ENCODE measurements around the gene CD1D. TPM values are rescaled to one million over a fixed set of nuclear protein-coding genes. Genes with fewer than 3 reads are reported as not detected.

CD1D gene
- total RNA-seq, 1 experiment from 2014 or later, result 1.3 TPM

DNA sequence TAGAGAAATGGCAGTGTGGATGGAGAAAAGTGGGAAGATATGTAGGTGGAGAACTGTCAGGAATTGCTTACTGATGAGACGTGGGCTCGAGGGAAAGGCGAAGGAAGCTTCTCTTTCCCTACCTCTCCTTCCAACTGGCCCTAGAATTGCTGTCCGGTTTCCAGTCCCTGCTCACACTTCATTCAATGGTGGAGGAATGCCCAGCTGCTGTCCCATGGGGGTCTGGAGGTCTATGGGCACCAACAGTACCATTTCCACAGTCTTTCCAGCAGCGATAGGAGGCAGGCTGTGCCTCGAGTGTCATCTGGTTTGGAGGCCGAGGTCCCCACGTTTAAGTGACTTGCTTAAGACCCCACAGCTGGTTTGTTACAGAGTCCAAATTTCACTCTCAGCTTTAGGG lies 31.5 kb upstream of the CD1D start:
- POLR2A ChIA-PET (ENCODE audit: low non-redundant PET), result interaction anchor here (0.5 to 0.6 kb wide), 2 partner anchors 24 to 32 kb away, joined by 4 to 8 read pairs; no protein-coding TSS in a partner anchor
- TSS peak; percentile 81 for BruUV-seq (replicated peaks)

DNA sequence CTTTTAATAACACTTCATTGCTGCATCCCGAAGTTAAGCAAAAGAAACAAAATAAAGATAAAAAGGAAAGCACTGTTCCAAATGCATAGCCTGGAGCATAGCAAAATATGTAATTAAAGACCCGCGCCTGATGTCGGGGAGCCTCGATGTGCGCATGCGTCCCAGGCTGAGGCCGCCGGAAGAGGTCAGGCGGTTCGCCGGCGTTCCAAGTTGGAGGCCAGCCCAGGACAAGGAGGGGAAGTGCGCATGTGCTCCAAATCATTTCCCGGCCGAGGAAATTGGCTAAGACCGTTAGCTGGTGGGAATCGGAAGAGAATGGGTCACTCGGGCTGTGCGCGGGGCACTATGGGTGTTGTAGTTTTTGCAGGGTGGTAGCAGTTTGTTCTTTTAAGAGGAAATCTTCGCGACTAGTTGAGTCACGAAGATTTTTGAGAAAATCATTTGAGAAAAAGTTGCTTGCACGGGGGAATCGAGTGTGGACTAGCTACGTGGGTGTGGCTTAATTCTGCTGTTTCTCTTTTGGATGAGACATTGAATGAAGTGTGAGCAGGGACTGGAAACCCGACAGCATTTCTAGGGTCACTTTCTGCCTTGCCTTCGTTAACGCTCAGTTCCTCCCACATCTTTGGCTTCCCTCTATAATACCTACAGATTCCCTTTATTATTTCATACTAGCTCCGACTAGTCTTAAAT lies 31.0 kb upstream of the CD1D start:
- intact Hi-C loops (cut with micrococcal nuclease; ENCODE audit: unreplicated experiment), result no loop called here
- ChIA-PET POLR2A (ENCODE audit: low non-redundant PET) (interaction anchor here (0.6 kb wide), 1 partner anchor 23 kb away, joined by 4 read pairs; no protein-coding TSS in a partner anchor), CTCF (no interaction called here)
- no peaks in the 10 kb centered on the region for H3K36me3 ChIP-seq (ENCODE audit: insufficient read depth, low read length, poor library complexity, severe bottlenecking)
- no TSS peak for BruUV-seq (replicated peaks)
- H3K27ac ChIP-seq (ENCODE audit: low read depth, low read length, poor library complexity, severe bottlenecking), result no peak overlapping the region
- H3K27me3 ChIP-seq (replicated peaks; ENCODE audit: insufficient read depth, low read depth, low read length, poor library complexity), result no peaks in the 10 kb centered on the region
- TF ChIP-seq EZH2 (IDR thresholded peaks at IDR 0.05; ENCODE audit: borderline replicate concordance, low read depth, low read length, poor library complexity, severe bottlenecking), result no peak
- TF ChIP-seq, protein P1, sequence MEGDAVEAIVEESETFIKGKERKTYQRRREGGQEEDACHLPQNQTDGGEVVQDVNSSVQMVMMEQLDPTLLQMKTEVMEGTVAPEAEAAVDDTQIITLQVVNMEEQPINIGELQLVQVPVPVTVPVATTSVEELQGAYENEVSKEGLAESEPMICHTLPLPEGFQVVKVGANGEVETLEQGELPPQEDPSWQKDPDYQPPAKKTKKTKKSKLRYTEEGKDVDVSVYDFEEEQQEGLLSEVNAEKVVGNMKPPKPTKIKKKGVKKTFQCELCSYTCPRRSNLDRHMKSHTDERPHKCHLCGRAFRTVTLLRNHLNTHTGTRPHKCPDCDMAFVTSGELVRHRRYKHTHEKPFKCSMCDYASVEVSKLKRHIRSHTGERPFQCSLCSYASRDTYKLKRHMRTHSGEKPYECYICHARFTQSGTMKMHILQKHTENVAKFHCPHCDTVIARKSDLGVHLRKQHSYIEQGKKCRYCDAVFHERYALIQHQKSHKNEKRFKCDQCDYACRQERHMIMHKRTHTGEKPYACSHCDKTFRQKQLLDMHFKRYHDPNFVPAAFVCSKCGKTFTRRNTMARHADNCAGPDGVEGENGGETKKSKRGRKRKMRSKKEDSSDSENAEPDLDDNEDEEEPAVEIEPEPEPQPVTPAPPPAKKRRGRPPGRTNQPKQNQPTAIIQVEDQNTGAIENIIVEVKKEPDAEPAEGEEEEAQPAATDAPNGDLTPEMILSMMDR (conservative IDR thresholded peaks at IDR 0.05; ENCODE audit: low read depth, low read length), result no peak
- no peaks in the 10 kb centered on the region for H3K9me3 ChIP-seq (ENCODE audit: low read depth, low read length, poor library complexity, severe bottlenecking)
- H3K4me3 ChIP-seq (ENCODE audit: low read depth, low read length, poor library complexity, severe bottlenecking), result peak overlapping the region; percentile 36
- peak; percentile 97 for DNase-seq (ENCODE audit: low spot score)
- H3K4me1 ChIP-seq (ENCODE audit: insufficient read depth, low read length, poor library complexity, severe bottlenecking), result peaks cover 3% of the 10 kb centered on the region

More for the DNA sequence above, 31.5 kb upstream of the CD1D start:
- intact Hi-C loops (cut with micrococcal nuclease; ENCODE audit: unreplicated experiment), result no loop called here
- Histone ChIP-seq H3K4me3 (ENCODE audit: low read depth, low read length, poor library complexity, severe bottlenecking) (peak overlapping the region; percentile 36), H3K9me3 (ENCODE audit: low read depth, low read length, poor library complexity, severe bottlenecking) (no peaks in the 10 kb centered on the region), H3K4me1 (ENCODE audit: insufficient read depth, low read length, poor library complexity, severe bottlenecking) (peaks cover 3% of the 10 kb centered on the region), H3K27ac (ENCODE audit: low read depth, low read length, poor library complexity, severe bottlenecking) (no peak overlapping the region), H3K36me3 (ENCODE audit: insufficient read depth, low read length, poor library complexity, severe bottlenecking) (no peaks in the 10 kb centered on the region), H3K27me3 (replicated peaks; ENCODE audit: insufficient read depth, low read depth, low read length, poor library complexity) (no peaks in the 10 kb centered on the region)
- DNase-seq (ENCODE audit: low spot score), result no peak
- CTCF ChIA-PET, result no interaction called here
- TF ChIP-seq EZH2 (IDR thresholded peaks at IDR 0.05; ENCODE audit: borderline replicate concordance, low read depth, low read length, poor library complexity, severe bottlenecking), result no peak
- TF ChIP-seq, protein P1 (conservative IDR thresholded peaks at IDR 0.05; ENCODE audit: low read depth, low read length), result no peak

DNA sequence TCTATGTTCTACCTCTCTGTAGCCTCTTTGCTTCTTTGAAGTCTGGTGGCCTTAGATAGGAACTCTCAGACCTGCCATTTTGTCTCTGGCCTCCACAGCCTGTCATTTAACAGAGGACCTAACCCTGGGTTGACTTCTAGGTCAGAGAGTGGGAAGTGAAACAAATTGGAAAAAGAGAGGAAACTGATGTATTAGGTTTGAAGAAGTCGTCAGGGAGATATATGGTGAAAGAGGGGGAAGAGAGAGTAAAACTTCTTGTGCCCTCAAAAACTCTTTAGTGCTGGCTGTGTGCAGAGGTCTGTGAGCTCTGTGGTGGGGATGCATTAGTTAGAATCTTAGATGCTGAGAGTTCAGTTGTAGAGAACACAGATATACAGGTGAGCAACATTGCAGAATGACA lies 30.2 kb upstream of the CD1D start:
- Histone ChIP-seq H3K4me3 (ENCODE audit: low read depth, low read length, poor library complexity, severe bottlenecking) (no peak overlapping the region), H3K4me1 (ENCODE audit: insufficient read depth, low read length, poor library complexity, severe bottlenecking) (peaks cover 3% of the 10 kb centered on the region), H3K27me3 (replicated peaks; ENCODE audit: insufficient read depth, low read depth, low read length, poor library complexity) (no peaks in the 10 kb centered on the region), H3K9me3 (ENCODE audit: low read depth, low read length, poor library complexity, severe bottlenecking) (no peaks in the 10 kb centered on the region), H3K36me3 (ENCODE audit: insufficient read depth, low read length, poor library complexity, severe bottlenecking) (no peaks in the 10 kb centered on the region), H3K27ac (ENCODE audit: low read depth, low read length, poor library complexity, severe bottlenecking) (no peak overlapping the region)
- ChIA-PET POLR2A (ENCODE audit: low non-redundant PET) (no interaction called here), CTCF (no interaction called here)
- no TSS peak for BruUV-seq (replicated peaks)
- intact Hi-C loops (cut with micrococcal nuclease; ENCODE audit: unreplicated experiment), result no loop called here
- no peak for DNase-seq (ENCODE audit: low spot score)
- TF ChIP-seq, protein P1 (conservative IDR thresholded peaks at IDR 0.05; ENCODE audit: low read depth, low read length), result no peak
- TF ChIP-seq EZH2 (IDR thresholded peaks at IDR 0.05; ENCODE audit: borderline replicate concordance, low read depth, low read length, poor library complexity, severe bottlenecking), result no peak
